Spleen (tissue), 11 donors: Measurements from ENCODE around the gene SRPK3. TPM values are rescaled to one million over a fixed set of nuclear protein-coding genes. Genes with fewer than 3 reads are reported as not detected.
A peak's percentile ranks its signal among the peaks of the same experiment; 100 is the strongest.
"Not testable (repeated sequence)": the region's sequence is repeated elsewhere in the genome, so short reads cannot be mapped to it uniquely, and the experiment has no call there.

Experiments used
- DNase-seq: peaks from one replicate; pipeline ENCODE4 v3.0.0-alpha.2; 2020
- H3K27ac ChIP-seq, 8 donors: fragments of 200-600 bp; sonication (generic) in 7 of 8; 1 replicate in 4 of 8; 2 replicates in 4 of 8; pipeline versions ENCODE4 v1.5.0 to v1.8.0; 2016 to 2021; ENCODE audit warnings: inconsistent platforms in 4 of 8, mild to moderate bottlenecking in 4 of 8, moderate library complexity in 1 of 8
- H3K27me3 ChIP-seq, 7 donors: fragments of 200-600 bp; sonication (generic) in 6 of 7; replicated peaks in 1 of 7; 1 replicate in 4 of 7; 2 replicates in 3 of 7; pipeline versions ENCODE4 v1.5.0 to v1.8.0; 2016 to 2021; ENCODE audit warnings: inconsistent platforms in 3 of 7, mild to moderate bottlenecking in 1 of 7
- H3K36me3 ChIP-seq, 6 donors: fragments of 200-600 bp; sonication (generic) in 5 of 6; 1 replicate in 4 of 6; 2 replicates in 2 of 6; pipeline versions ENCODE4 v1.5.0 to v1.8.0; 2016 to 2021; ENCODE audit warnings: inconsistent platforms in 2 of 6
- H3K4me1 ChIP-seq, 6 donors: fragments of 200-600 bp; sonication (generic) in 5 of 6; 1 replicate in 3 of 6; 2 replicates in 3 of 6; pipeline versions ENCODE4 v1.5.0 to v1.8.0; 2016 to 2021; ENCODE audit warnings: inconsistent platforms in 3 of 6
- H3K4me3 ChIP-seq, 8 donors: fragments of 200-600 bp; sonication (generic) in 7 of 8; 1 replicate in 4 of 8; 2 replicates in 4 of 8; pipeline versions ENCODE4 v1.5.0 to v1.8.0; 2016 to 2021; ENCODE audit warnings: inconsistent platforms in 4 of 8, mild to moderate bottlenecking in 4 of 8, moderate library complexity in 2 of 8
- H3K9me3 ChIP-seq, 8 donors: fragments of 200-600 bp; sonication (generic) in 7 of 8; 1 replicate in 4 of 8; 2 replicates in 4 of 8; pipeline versions ENCODE4 v1.5.0 to v1.8.0; 2016 to 2021; ENCODE audit warnings: inconsistent platforms in 4 of 8
- CTCF ChIP-seq, 11 experiments: fragments of 200-600 bp in 7 of 11; fragments of 450-650 bp in 4 of 11; sonication (generic) in 4 of 11; IDR thresholded peaks in 8 of 11; conservative IDR thresholded peaks in 3 of 11; 1 replicate in 7 of 11; 2 replicates in 4 of 11; pipeline versions ENCODE4 v1.4.0 to v1.8.0; 2016 to 2021; ENCODE audit warnings: antibody characterized with exemption in 11 of 11, inconsistent platforms in 4 of 11, mild to moderate bottlenecking in 1 of 11
- POLR2A ChIP-seq, 3 donors: fragments of 450-650 bp; IDR thresholded peaks; one replicate each; pipeline ENCODE4 v1.5.1; 2017; ENCODE audit warnings: antibody characterized with exemption in 3 of 3, mild to moderate bottlenecking in 1 of 3
- POLR2AphosphoS5 ChIP-seq, 3 donors: sonication (generic); formaldehyde crosslinking; IDR thresholded peaks; one replicate each; pipeline ENCODE4 v1.5.1; 2017; ENCODE audit warnings: antibody characterized with exemption in 3 of 3
- WGBS, 5 donors: extraction: QIAGEN DNeasy Blood & Tissue Kit in 3 of 5; methylation state at CpG; one replicate each; pipeline versions ENCODE4 v1.1.5 to v1.1.7; 2013 to 2018; 5-methylcytosine and 5-hydroxymethylcytosine counted together
- intact Hi-C: fragments of 100-400 bp; cut with DNase I; formaldehyde crosslinking; loops from one replicate; pipeline ENCODE4 v1.15.0; 2023; ENCODE audit warnings: low total_unique reads
- polyA plus RNA-seq, 3 donors: library from polyadenylated mRNA; stranded (reverse); fragments of 200-250 nt; gene quantifications; one replicate each; pipeline ENCODE4 v1.2.1, GENCODE V29; 2013
- total RNA-seq, 7 donors: library from RNA; depleted of rRNA in 3 of 7; stranded (reverse); fragments of >200 nt in 3 of 7; fragmentation: NEBNext Ultra II Directional in 4 of 7; extraction: Animal tissue kit (Norgen Biotek cat#: 25700) in 4 of 7; gene quantifications; one replicate each; pipeline versions ENCODE4 v1.1.0 to v1.2.1, GENCODE V29; 2016 to 2021
- donor health status: healthy with polysubstance abuse.
- donor health status: DM: no; HTN: no; CAD: no; lungs with moderate emphysema.
- donor health status: DM: no; HTN: no; CAD: no.
- donor health status: Bipolar disorder and iron deficiency.
- donor health status: healthy.
- donor health status: DM: no; HTN: no; CAD: no.
- donor health status: DM: yes; HTN: yes; CAD: no.

SRPK3 gene
- total and polyA plus RNA-seq, 10 donors = 0.03 to 0.26 (median 0.07) TPM; not detected in 7

GRCh38 chrX:153742796-153743467 lies 37.9 kb upstream of the SRPK3 start:
- intact Hi-C loops, H3K27ac ChIP-seq, H3K9me3 ChIP-seq, H3K4me3 ChIP-seq: not testable (repeated sequence)
- Histone ChIP-seq H3K4me1 (peaks cover 0 to 44% (median 9%) of the 10 kb centered on the region in 6 donors), H3K36me3 (peaks cover 0 to 39% (median 0%) of the 10 kb centered on the region in 6 donors), H3K27me3 (peaks cover 0 to 11% (median 0%) of the 10 kb centered on the region in 7 donors)
- DNase-seq = peak; percentile 81
- TF ChIP-seq POLR2AphosphoS5 (IDR thresholded peaks at IDR 0.05) = peak in 2 of 3 donors; percentile 23 to 35
- WGBS, 5 donors = 58 to 90% (median 69%) methylated on average over 2 to 31 of the region's 32 CpGs

- H3K27ac ChIP-seq, H3K9me3 ChIP-seq, H3K4me3 ChIP-seq, intact Hi-C loops: not testable (repeated sequence)
- peak; percentile 74 for DNase-seq
- H3K4me1 ChIP-seq = peaks cover 0 to 44% (median 9%) of the 10 kb centered on the region in 6 donors
- peak in 1 of 3 donors; percentile 6 for TF ChIP-seq POLR2AphosphoS5 (IDR thresholded peaks at IDR 0.05)
- H3K27me3 ChIP-seq = peaks cover 0 to 11% (median 0%) of the 10 kb centered on the region in 7 donors
- H3K36me3 ChIP-seq = peaks cover 0 to 31% (median 0%) of the 10 kb centered on the region in 6 donors
- 58 to 92% (median 75%) methylated on average over 9 to 33 of the region's 35 CpGs for WGBS, 5 donors
Observed at GRCh38 chrX:153743468-153744209, 37.2 kb upstream of the SRPK3 start.

GRCh38 chrX:153744210-153745066 lies 36.4 kb upstream of the SRPK3 start:
- DNase-seq = peak; percentile 77
- Histone ChIP-seq H3K9me3 (no peaks in the 10 kb centered on the region), H3K4me3 (no peak overlapping the region), H3K4me1 (peaks cover 0 to 43% (median 9%) of the 10 kb centered on the region in 6 donors), H3K36me3 (peaks cover 0 to 23% (median 0%) of the 10 kb centered on the region in 6 donors), H3K27me3 (peaks cover 0 to 11% (median 0%) of the 10 kb centered on the region in 7 donors), H3K27ac (no peak overlapping the region)
- WGBS, 5 donors = 17 to 57% (median 27%) methylated on average over 30 to 38 of the region's 38 CpGs; no CpG with 5 or more reads in 1 of the 5 donors
- intact Hi-C loops = no loop called here
- TF ChIP-seq POLR2A (IDR thresholded peaks at IDR 0.05) (no peak), CTCF (IDR thresholded peaks at IDR 0.05 in 8 of 11, conservative IDR thresholded peaks at IDR 0.05 in 3 of 11) (peak in 1 of 11 experiments; percentile 45), POLR2AphosphoS5 (IDR thresholded peaks at IDR 0.05) (no peak)

GRCh38 chrX:153745067-153745433 lies 35.8 kb upstream of the SRPK3 start:
- H3K27ac ChIP-seq, H3K4me3 ChIP-seq, H3K9me3 ChIP-seq, intact Hi-C loops: not testable (repeated sequence)
- TF ChIP-seq POLR2AphosphoS5 (IDR thresholded peaks at IDR 0.05) = peak in 2 of 3 donors; percentile 19 to 37
- DNase-seq = peak; percentile 78
- Histone ChIP-seq H3K36me3 (peaks cover 0 to 17% (median 0%) of the 10 kb centered on the region in 6 donors), H3K4me1 (peaks cover 0 to 37% (median 8%) of the 10 kb centered on the region in 6 donors), H3K27me3 (peaks cover 0 to 14% (median 0%) of the 10 kb centered on the region in 7 donors)
- 22 to 58% (median 33%) methylated on average over 4 to 12 of the region's 12 CpGs for WGBS, 5 donors

GRCh38 chrX:153746359-153746758 lies 34.5 kb upstream of the SRPK3 start:
- Histone ChIP-seq H3K4me3 (no peak overlapping the region), H3K4me1 (peaks cover 0 to 23% (median 7%) of the 10 kb centered on the region in 6 donors), H3K27me3 (peaks cover 0 to 18% (median 0%) of the 10 kb centered on the region in 7 donors), H3K36me3 (peaks cover 0 to 4% (median 0%) of the 10 kb centered on the region in 6 donors), H3K27ac (no peak overlapping the region), H3K9me3 (no peaks in the 10 kb centered on the region)
- DNase-seq = no peak
- TF ChIP-seq CTCF (IDR thresholded peaks at IDR 0.05 in 8 of 11, conservative IDR thresholded peaks at IDR 0.05 in 3 of 11) (no peak), POLR2AphosphoS5 (IDR thresholded peaks at IDR 0.05) (no peak), POLR2A (IDR thresholded peaks at IDR 0.05) (no peak)
- 79 to 98% (median 91%) methylated on average over 3 of the region's 3 CpGs for WGBS, 5 donors
- intact Hi-C loops = no loop called here

GRCh38 chrX:153746991-153747390 lies 33.9 kb upstream of the SRPK3 start:
- Histone ChIP-seq H3K27me3 (peaks cover 0 to 18% (median 0%) of the 10 kb centered on the region in 7 donors), H3K4me1 (peaks cover 0 to 20% (median 7%) of the 10 kb centered on the region in 6 donors)
- intact Hi-C loops, H3K36me3 ChIP-seq, H3K27ac ChIP-seq, H3K9me3 ChIP-seq, DNase-seq, H3K4me3 ChIP-seq: not testable (repeated sequence)
- 80 to 96% (median 83%) methylated on average over 6 of the region's 6 CpGs for WGBS, 5 donors

GRCh38 chrX:153749017-153749416 lies 31.8 kb upstream of the SRPK3 start:
- peaks cover 0 to 15% (median 0%) of the 10 kb centered on the region in 7 donors for H3K27me3 ChIP-seq
- H3K36me3 ChIP-seq, H3K4me1 ChIP-seq, H3K4me3 ChIP-seq, intact Hi-C loops, H3K27ac ChIP-seq, H3K9me3 ChIP-seq, DNase-seq: not testable (repeated sequence)
- WGBS, 5 donors = 77 to 92% (median 82%) methylated on average over 7 of the region's 7 CpGs
